HG03095 (cell line): Measurements from ENCODE around the gene UBQLN3.

ENCODE experiments used
- ATAC-seq: cut with Tn5 transposase; IDR thresholded peaks from one replicate; pipeline ENCODE4 v1.9.1; 2021; ENCODE audit warnings: moderate library complexity; ENCODE audit not compliant: unreplicated experiment

The UBQLN3 gene

DNA sequence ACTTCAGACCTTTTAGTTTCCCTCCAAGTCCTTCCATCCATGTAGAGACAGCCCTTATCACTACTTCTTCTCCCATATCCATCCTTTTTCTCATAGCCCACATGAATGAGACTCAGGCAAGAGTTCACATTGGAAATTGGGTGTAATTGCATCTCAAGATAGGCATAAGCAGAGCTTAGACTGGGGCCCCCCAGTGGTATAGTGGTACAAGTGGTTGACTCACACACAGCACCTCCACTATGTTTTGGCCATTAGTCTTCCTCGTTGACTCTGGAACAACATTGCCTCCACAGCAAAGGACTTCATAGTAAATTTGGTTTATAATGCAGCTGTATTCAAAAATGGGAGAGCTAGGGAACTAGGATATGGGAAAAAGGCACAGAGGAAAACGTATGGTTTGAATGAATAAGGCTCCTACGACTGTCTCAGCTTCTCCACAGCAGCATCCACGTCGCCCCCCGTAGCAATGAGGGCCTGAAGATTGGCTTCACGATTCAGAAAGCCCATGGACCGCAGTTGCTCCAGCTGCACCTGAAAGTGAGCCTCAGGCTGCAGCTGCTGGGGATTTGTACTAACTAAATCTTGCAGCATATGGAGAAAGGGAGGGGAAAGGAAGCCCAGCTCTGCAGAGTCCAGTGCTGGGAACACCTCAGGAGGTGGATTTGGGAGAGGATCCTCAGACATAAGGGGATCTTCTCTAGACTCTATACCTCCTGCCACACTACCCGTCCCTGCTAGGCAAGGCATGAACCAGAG lies 2.4 kb downstream of the UBQLN3 start:
- no peak for ATAC-seq

DNA sequence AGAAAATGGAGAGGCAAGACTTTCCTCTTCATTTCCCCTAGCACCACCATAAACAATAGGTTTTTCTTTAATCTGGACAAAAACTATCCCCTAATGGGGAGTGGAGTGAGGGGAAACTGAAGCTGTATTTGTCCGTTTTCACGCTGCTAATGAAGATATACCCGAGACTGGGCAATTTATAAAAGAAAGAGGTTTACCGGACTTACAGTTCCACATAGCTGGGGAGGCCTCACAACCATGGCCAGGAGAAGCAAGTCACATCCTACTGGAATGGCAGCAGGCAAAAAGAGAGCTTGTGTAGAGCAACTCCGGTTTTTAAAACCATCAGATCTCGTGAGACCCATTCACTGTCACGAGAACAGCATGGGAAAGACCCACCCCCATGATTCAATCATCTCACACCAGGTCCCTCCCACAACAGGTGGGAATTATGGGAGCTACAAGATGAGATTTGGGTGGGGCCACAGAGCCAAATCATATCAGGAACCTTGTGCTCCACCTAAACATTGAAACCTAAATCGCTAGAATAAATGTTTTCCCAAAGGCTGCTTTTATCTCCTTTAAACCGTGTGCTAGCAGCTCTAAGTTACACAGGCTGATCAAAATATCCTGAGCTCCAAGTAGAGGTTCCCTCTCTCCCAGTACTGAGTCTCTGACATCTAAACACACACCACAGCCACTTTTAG lies 4.3 kb downstream of the UBQLN3 start:
- ATAC-seq = no peak

DNA sequence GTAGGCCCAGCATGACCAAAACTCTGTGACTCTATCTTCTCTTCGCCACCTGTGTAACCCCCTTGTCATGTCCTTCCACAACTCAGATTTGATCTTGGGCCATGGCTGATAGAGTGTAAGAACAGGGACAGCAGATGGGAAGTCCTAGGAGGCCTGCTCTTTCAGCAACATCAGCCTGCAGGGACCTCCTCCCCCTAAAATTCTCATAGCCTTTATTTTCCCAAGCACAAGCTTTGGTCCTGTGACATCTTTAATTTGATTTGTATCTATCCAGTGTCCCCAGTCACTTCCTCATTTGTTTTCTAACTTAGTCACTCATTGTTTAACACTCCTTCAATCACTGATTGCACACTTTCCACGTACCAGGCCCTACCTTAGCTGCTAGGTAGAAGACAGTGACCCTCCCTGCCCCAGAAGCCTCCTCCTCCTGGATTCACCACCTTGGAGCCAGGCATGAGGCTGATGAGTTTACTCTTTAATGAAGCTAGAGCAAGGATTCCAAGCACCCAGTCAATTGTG lies 5.3 kb downstream of the UBQLN3 start:
- ATAC-seq = no peak

DNA sequence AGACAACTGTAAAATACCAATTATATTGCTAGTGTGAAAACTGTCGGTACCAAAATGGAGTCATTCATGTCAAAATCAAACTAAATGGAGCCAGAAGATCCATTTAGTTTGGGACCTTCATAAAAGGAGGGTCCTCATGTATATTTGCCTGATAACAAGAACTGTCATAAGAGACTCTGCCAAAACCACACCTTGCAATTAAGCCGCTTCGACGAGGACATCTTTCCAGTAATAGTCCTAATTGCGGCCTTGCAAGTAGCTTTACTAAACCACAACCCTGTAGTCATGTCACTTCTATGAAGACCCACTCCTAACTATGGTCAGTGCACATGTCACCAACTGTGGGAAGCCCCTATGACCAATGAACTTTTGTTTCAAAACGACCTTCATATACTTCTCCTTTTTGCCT lies 9.4 kb downstream of the UBQLN3 start:
- ATAC-seq = no peak

DNA sequence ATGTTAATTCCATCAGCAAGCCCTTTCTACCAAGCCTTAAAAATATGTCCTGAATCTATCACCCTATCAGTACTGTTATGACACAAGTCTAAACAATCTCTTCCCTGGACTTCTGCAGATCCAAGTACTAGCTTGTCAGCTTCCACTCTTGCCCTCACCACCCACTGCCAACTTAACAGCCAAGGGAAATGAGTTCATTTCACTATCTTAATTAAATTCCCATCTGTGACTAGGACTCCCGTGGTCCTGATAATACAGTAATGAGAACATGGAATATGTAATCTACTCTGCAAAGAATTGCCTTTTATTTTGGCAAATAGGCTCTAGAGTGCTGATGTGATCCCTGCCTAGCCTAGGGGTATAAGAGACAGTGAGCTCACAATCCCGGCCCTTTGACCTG lies 10.1 kb downstream of the UBQLN3 start:
- no peak for ATAC-seq

DNA sequence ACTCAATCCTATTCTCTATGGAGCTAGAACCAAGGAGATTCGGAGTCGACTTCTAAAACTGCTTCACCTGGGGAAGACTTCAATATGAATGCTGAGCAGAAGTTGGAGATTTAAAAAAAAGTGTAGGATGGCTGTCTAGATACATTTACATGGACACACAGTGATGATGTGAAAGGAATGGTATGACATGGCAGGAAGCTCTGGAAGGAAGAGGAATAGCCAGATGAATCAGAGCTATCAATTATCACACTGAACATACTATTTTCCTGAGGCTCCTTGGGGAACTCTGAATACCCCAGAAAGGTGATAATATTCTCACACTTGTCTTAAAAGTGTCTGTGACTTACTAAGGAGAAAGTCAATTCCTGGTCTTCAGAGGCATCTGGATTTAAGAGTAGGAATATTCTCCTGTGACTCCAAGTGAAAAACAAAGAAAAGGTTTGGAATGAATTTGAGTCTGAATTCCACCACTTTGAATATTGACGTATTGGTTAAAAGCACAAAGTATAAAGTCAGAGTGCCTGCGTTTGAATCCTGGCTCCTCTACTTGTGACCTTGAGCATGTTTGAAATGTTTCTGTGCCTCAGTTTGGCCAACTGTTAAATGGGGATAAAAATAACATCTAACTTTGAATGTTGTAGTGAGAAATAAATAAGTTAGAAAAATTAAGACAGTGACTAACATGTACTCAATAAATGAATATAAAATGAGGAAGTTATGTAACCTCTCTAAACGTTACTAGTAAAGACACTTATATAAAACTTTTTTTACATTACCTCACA lies 20.0 kb downstream of the UBQLN3 start:
- ATAC-seq = no peak

DNA sequence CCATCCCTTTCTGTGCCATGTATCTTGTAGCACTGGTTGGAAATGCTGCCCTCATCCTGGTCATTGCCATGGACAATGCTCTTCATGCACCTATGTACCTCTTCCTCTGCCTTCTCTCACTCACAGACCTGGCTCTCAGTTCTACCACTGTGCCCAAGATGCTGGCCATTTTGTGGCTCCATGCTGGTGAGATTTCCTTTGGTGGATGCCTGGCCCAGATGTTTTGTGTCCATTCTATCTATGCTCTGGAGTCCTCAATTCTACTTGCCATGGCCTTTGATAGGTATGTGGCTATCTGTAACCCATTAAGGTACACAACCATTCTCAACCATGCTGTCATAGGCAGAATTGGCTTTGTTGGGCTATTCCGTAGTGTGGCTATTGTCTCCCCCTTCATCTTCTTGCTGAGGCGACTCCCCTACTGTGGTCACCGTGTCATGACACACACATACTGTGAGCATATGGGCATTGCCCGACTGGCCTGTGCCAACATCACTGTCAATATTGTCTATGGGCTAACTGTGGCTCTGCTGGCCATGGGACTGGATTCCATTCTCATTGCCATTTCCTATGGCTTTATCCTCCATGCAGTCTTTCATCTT lies 20.9 kb downstream of the UBQLN3 start:
- no peak for ATAC-seq

DNA sequence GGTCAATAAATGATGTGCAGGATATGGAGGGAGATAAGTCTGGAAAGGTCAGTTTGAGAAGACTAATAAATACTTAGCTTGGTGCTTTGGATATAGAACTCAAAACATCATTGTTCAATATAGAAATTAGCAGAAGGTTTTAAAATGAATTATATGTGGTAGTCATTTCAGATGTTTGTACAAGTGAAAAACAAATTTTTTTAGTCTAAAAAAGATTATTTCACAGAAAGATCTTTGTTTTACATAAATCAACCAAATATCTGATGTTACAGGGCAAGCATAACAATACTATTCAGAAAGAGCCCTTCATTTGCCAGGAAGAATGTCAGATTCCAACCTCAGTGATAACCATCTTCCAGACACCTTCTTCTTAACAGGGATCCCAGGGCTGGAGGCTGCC lies 21.4 kb downstream of the UBQLN3 start, which contains the start of gene OR52D1:
OR52D1 (plus strand) TSS at position 301 of the 400 bp plus-strand sequence; CDS start at position 323, 22 bp downstream.
- ATAC-seq = no peak

DNA sequence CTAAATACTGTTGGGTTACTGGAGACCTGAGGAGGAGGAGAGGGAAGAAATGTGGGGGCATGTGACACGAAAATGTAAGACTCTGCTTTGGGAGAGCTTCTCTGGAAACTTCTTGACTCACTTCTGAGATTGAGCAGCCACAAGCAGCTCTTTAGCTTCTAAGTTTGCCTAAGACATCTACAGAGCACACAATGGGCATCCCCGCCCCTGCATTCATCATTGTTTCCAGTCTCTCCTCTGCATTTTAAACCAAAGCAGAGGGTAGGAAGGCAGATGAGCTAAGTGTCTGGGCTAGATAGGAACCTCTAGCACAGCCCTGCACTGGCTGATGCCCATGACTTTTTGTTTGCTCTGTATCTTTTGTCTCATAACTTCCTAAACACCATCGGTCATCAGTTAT lies 23.3 kb downstream of the UBQLN3 start:
- ATAC-seq = no peak

DNA sequence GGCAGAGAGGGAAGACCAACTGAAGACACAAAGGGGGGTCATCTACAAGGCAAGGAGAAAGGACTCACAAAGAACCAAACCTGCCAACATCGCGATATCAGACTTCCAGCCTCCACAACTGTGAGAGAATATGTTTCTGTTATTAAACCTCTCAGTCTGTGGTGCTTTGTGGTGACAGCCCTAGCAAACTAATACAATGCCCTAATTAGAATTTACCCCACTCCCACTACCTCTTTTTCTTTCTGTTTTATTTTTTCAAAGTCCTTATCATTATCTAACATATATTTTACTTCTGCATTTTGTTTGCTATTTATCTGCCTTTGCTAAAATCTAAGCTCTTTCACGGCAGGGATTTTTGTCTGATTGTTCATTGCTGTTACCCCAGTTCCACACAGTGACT lies 23.8 kb downstream of the UBQLN3 start:
- no peak for ATAC-seq

DNA sequence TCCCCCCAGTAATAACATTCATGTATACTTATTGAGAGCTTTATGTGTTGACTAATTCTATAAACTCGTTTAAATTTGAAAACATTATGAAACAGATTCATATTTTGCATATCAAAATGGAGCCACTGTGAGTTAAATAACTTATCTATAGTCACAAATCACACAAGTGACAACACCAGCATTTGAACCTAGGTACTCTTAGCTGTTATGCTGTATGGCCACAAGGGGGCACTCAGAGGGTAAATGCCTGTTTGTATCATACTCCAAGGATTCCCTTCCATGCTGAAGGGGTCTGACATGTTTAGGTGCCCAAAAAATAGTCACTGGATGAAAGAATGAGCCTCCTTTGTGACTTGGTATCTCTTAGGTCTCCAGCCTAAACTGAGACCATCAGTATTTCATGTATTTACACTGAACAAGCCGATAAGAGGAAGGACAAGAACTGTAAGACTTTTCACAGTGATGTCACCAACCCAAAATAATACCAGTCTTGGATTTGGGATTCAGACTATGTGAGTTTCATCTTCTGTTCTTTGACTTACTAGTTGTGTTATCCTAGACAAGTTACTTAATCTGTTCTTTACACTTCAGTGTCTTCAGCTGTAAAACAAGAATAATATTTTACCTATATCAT lies 33.5 kb downstream of the UBQLN3 start:
- peak; percentile 70 for ATAC-seq

DNA sequence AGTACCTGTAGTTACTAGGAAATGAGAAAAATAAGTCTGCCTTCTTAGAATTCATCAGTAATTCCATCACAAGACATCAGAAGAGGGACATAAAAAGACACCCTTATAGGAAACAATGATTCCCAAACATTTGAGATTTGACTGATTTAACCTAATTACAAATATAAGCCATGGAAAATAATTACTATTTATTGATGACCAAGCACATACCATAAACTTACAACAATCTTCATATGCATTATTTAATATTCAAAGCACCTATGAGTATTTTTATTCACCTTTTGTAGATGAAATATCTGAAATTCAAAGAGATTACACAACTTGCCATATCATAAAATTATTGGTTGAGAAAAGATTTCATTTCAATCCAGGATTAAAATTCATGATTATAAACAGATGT lies 35.8 kb downstream of the UBQLN3 start:
- no peak for ATAC-seq

DNA sequence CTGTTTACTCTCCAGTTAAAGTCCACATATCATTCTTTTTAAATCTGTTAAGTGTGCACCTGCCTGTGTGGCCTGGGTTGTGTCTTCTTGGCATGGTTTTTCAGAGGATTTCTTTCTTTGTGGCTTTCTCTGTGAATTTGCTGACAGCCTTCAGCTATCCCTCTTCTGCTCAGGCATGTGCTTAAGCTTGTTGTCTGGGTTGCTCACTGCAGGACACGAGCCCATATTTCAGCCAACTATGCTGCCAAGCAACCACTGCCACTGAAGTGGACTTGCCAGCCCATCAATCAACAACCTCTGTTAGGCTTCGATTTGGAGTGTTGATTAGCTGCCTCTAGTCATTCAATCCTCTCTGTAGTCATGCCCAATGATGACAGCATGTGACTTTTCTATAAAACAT lies 42.2 kb downstream of the UBQLN3 start:
- ATAC-seq = no peak

DNA sequence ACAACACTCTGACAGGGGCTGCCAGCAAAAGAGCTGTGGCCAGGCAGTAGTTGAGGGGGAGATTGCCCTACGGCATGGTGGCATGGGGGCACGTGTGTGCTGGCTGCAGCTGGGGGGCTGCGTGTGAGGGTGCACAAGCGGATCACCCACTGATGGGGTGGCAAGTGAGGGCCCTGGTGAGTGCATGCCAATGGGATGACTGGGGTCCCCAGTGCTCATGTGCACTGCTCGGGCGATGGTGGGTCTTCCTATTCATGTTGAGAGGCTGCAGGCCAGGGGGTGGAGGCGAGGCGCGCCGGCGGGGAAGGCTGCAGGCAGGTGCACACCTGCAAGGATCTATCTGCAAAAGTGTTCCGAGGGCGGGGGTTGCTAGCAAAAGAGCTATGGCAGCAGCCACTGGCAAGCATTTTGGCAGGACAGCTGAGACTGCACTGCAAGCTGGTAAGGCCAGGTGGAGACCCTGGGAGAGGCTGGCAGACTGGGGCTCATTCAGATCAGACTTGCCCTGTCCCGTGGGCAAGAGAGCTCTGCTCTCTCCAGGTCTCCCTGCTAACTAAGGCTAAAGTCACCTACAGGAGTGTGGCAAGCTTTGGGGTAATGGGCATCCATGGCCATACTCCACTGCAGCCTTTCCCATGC lies 48.7 kb downstream of the UBQLN3 start:
- no peak for ATAC-seq
